Mesothelial cell of epicardium (in vitro differentiated cells): ENCODE measurements around the gene ASPSCR1. TPM values are rescaled to one million over a fixed set of nuclear protein-coding genes. Genes with fewer than 3 reads are reported as not detected.
A peak's percentile ranks its signal among the peaks of the same experiment; 100 is the strongest.

Experiments
- DNase-seq, 2 experiments: peaks; one replicate each; pipeline ENCODE4 v3.0.0; 2021; ENCODE audit warnings: low spot score in 2 of 2; ENCODE audit not compliant: unreplicated experiment in 2 of 2
- H3K27ac Mint-ChIP-seq: 2 replicates; pipeline ENCODE4 v1.8.0; 2021; ENCODE audit warnings: mixed read lengths
- H3K27me3 Mint-ChIP-seq: 2 replicates; pipeline ENCODE4 v1.8.0; 2021; ENCODE audit warnings: low read depth, mixed read lengths
- H3K36me3 Mint-ChIP-seq: 2 replicates; pipeline ENCODE4 v1.8.0; 2021; ENCODE audit warnings: mixed read lengths
- H3K4me1 Mint-ChIP-seq: 2 replicates; pipeline ENCODE4 v1.8.0; 2021; ENCODE audit warnings: mixed read lengths
- H3K4me3 Mint-ChIP-seq: 2 replicates; pipeline ENCODE4 v1.8.0; 2021; ENCODE audit warnings: mild to moderate bottlenecking, moderate library complexity, mixed read lengths
- H3K9me3 Mint-ChIP-seq: 2 replicates; pipeline ENCODE4 v1.8.0; 2021; ENCODE audit warnings: mixed read lengths
- CTCF ChIP-seq: fragments of 200-600 bp; sonication (generic); IDR thresholded peaks from one replicate; pipeline ENCODE4 v1.5.0; 2021; ENCODE audit warnings: antibody characterized with exemption; ENCODE audit not compliant: unreplicated experiment
- total RNA-seq: library from RNA; stranded (reverse); gene quantifications from 3 replicates; pipeline ENCODE4 v1.2.1, GENCODE V29; 2021

ASPSCR1 gene
- total RNA-seq, 1 donor from 2014 or later, result 50.5 TPM

- TF ChIP-seq CTCF, result no peak
- Mint-ChIP-seq H3K4me3 (no peak overlapping the region), H3K27ac (no peak overlapping the region), H3K4me1 (peaks cover 13% of the 10 kb centered on the region), H3K9me3 (no peaks in the 10 kb centered on the region), H3K27me3 (no peaks in the 10 kb centered on the region), H3K36me3 (peaks cover 11% of the 10 kb centered on the region)
- DNase-seq, result no peak
Observed at GRCh38 chr17:82048571-82048971, 71.1 kb downstream of the ASPSCR1 start.

- Mint-ChIP-seq H3K27ac (no peak overlapping the region), H3K4me1 (peaks cover 13% of the 10 kb centered on the region), H3K9me3 (no peaks in the 10 kb centered on the region), H3K36me3 (peaks cover 11% of the 10 kb centered on the region), H3K4me3 (peak overlapping the region; percentile 31), H3K27me3 (no peaks in the 10 kb centered on the region)
- DNase-seq, result no peak
- no peak for TF ChIP-seq CTCF
Observed at GRCh38 chr17:82049106-82049505, 71.7 kb downstream of the ASPSCR1 start.

GRCh38 chr17:82049521-82049971 lies 72.1 kb downstream of the ASPSCR1 start:
- no peak for DNase-seq
- Mint-ChIP-seq H3K36me3 (peaks cover 11% of the 10 kb centered on the region), H3K27me3 (no peaks in the 10 kb centered on the region)

GRCh38 chr17:82050152-82050760 lies 72.8 kb downstream of the ASPSCR1 start:
- H3K9me3 Mint-ChIP-seq, result no peaks in the 10 kb centered on the region
- H3K4me1 Mint-ChIP-seq, result peaks cover 13% of the 10 kb centered on the region
- no peak for TF ChIP-seq CTCF
- DNase-seq, result no peak
- no peaks in the 10 kb centered on the region for H3K27me3 Mint-ChIP-seq
- H3K4me3 Mint-ChIP-seq, result peak overlapping the region; percentile 89
- H3K27ac Mint-ChIP-seq, result peak overlapping the region; percentile 78
- H3K36me3 Mint-ChIP-seq, result peaks cover 11% of the 10 kb centered on the region

More at GRCh38 chr17:82049521-82049971, 72.1 kb downstream of the ASPSCR1 start:
- H3K27ac Mint-ChIP-seq, result no peak overlapping the region
- TF ChIP-seq CTCF, result no peak
- H3K9me3 Mint-ChIP-seq, result no peaks in the 10 kb centered on the region
- peak overlapping the region; percentile 89 for H3K4me3 Mint-ChIP-seq
- H3K4me1 Mint-ChIP-seq, result peaks cover 13% of the 10 kb centered on the region

GRCh38 chr17:82050761-82051641 lies 73.6 kb downstream of the ASPSCR1 start:
- TF ChIP-seq CTCF, result no peak
- Mint-ChIP-seq H3K36me3 (peaks cover 11% of the 10 kb centered on the region), H3K27ac (peak overlapping the region; percentile 78), H3K4me3 (peak overlapping the region; percentile 89), H3K9me3 (no peaks in the 10 kb centered on the region), H3K4me1 (peaks cover 13% of the 10 kb centered on the region), H3K27me3 (no peaks in the 10 kb centered on the region)
- no peak for DNase-seq
